ACC112 (cell line): ENCODE results near the gene NDUFB1.

ENCODE experiments used
- H2AFZ ChIP-seq: fragments of 200-600 bp; sonication (generic); one replicate; pipeline ENCODE4 v1.6.0; 2017; ENCODE audit warnings: antibody characterized with exemption, low read length; ENCODE audit not compliant: unreplicated experiment
- H3K27ac ChIP-seq: fragments of 200-600 bp; sonication (generic); 2 replicates; pipeline ENCODE4 v1.5.1; 2014; ENCODE audit warnings: low read depth, mild to moderate bottlenecking, antibody characterized with exemption, low read length, moderate library complexity
- H3K27me3 ChIP-seq: fragments of 200-600 bp; sonication (generic); 2 replicates; pipeline ENCODE4 v1.6.1; 2014; ENCODE audit warnings: mild to moderate bottlenecking, antibody characterized with exemption, low read length, moderate library complexity, mixed read lengths; ENCODE audit not compliant: insufficient read depth
- H3K36me3 ChIP-seq: fragments of 200-600 bp; sonication (generic); 2 replicates; pipeline ENCODE4 v1.6.1; 2016; ENCODE audit warnings: mild to moderate bottlenecking, antibody characterized with exemption, low read length, moderate library complexity, mixed read lengths; ENCODE audit not compliant: insufficient read depth
- H3K4me1 ChIP-seq: fragments of 200-600 bp; sonication (generic); one replicate; pipeline ENCODE4 v1.6.1; 2016; ENCODE audit warnings: low read length, mixed read lengths; ENCODE audit not compliant: insufficient read depth, unreplicated experiment, control insufficient read depth
- H3K4me3 ChIP-seq: fragments of 200-600 bp; sonication (generic); 2 replicates; pipeline ENCODE4 v1.5.1; 2014; ENCODE audit warnings: mild to moderate bottlenecking, low read depth, low read length
- H3K79me2 ChIP-seq: fragments of 200-600 bp; sonication (generic); one replicate; pipeline ENCODE4 v1.6.0; 2016; ENCODE audit warnings: low read length; ENCODE audit not compliant: control insufficient read depth, unreplicated experiment, insufficient read depth

NDUFB1 gene

DNA sequence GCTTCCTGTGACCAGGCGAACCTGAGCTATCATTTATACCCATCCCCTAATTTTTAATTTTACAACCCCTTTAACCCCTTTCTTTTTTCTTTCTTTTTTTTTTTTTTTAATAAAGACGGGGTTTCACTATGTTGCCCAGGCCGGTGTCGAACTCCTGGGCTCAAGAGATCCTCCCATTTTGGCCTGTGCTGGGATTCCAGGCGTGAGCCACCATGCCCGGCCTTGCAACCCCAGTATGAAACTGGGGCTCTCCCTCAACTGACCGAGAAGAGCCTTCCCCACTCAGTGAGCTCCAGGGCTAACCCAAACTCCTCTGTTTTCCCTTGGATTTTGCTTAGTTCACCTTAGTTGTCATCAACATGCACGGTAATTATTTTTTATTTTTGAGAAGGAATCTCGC, 1.3 kb upstream of the NDUFB1 start:
- peak overlapping the region; percentile 97 for H3K4me3 ChIP-seq
- H2AFZ ChIP-seq: peak overlapping the region; percentile 92
- peaks cover 59% of the 10 kb centered on the region for H3K79me2 ChIP-seq
- H3K4me1 ChIP-seq: peaks cover 30% of the 10 kb centered on the region
- peaks cover 21% of the 10 kb centered on the region for H3K36me3 ChIP-seq
- H3K27ac ChIP-seq: peak overlapping the region; percentile 89; the same call in 1 of the 2 replicates
- H3K27me3 ChIP-seq: no peaks in the 10 kb centered on the region

DNA sequence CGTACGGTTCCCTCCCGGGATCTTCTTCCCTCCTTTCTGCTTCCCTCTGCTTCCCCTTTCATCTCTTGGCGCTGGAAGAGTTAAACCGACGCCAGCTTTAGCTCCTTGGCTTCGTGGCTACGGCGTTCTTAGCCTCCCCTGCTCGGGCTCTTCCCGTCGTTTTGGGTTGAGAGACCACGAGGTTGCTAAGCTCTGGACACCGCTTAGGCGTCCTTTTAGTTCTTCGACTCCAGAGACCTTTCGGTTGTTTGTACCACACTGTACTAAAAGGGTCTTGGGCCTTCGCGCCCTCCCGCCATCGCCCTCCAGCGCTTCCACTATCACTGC, 808 bp upstream of the NDUFB1 start:
- peak overlapping the region; percentile 89 for H3K27ac ChIP-seq
- peak overlapping the region; percentile 97 for H3K4me3 ChIP-seq
- H3K27me3 ChIP-seq: no peaks in the 10 kb centered on the region
- H3K79me2 ChIP-seq: peaks cover 59% of the 10 kb centered on the region
- peaks cover 22% of the 10 kb centered on the region for H3K36me3 ChIP-seq
- peaks cover 30% of the 10 kb centered on the region for H3K4me1 ChIP-seq
- peak overlapping the region; percentile 92 for H2AFZ ChIP-seq

DNA sequence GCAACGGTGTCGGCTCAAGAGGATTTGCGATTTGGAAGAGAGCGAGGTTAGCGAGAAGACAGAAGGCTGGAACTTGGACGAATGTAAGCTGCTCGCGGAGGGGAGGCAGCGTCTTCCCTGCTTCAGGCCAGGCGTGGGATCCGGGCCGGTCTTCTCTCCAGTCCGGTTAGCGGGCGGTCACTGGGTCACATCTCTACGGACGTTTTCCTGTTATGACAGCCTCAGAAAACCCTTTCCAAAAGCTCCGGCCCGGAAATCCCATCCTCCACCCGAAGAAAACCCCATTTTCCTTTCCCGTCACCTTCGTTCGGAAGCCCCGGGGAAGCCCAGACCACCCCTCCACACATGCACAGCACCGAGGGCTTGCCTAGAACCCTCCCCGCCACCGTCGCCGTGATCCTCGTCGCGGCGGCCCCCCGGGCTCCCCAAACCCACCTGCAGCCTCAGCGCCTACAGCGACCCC, 268 bp downstream of the NDUFB1 start:
- peak overlapping the region; percentile 97 for H3K4me3 ChIP-seq
- H3K79me2 ChIP-seq: peaks cover 59% of the 10 kb centered on the region
- peaks cover 24% of the 10 kb centered on the region for H3K36me3 ChIP-seq
- H3K27me3 ChIP-seq: no peaks in the 10 kb centered on the region
- H3K4me1 ChIP-seq: peaks cover 30% of the 10 kb centered on the region
- H3K27ac ChIP-seq: peak overlapping the region; percentile 89
- peak overlapping the region; percentile 92 for H2AFZ ChIP-seq

DNA sequence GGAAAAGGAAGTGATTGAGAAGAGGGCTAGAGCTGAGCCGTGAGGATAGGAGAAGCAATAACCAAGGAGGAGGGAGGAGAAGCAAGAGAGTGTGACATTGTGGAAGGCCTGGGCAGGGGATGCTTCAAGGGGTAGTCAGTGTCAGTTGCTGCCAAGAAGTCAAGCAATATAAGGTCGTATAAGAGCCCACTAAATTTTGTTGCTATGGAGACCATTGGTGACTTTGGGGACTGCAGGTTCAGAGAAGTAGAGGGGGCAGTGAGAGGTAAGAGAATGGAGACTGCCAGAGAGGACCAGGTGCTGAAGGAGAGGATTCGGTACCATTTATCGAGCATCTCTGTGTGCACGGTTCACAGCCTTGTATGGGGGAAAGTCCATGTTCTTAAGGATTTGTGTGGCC, 12.0 kb downstream of the NDUFB1 start:
- Histone ChIP-seq H3K27me3 (no peaks in the 10 kb centered on the region), H2AFZ (no peak overlapping the region), H3K27ac (no peak overlapping the region), H3K79me2 (peaks cover 7% of the 10 kb centered on the region), H3K4me3 (no peak overlapping the region), H3K4me1 (peaks cover 14% of the 10 kb centered on the region), H3K36me3 (no peaks in the 10 kb centered on the region)

DNA sequence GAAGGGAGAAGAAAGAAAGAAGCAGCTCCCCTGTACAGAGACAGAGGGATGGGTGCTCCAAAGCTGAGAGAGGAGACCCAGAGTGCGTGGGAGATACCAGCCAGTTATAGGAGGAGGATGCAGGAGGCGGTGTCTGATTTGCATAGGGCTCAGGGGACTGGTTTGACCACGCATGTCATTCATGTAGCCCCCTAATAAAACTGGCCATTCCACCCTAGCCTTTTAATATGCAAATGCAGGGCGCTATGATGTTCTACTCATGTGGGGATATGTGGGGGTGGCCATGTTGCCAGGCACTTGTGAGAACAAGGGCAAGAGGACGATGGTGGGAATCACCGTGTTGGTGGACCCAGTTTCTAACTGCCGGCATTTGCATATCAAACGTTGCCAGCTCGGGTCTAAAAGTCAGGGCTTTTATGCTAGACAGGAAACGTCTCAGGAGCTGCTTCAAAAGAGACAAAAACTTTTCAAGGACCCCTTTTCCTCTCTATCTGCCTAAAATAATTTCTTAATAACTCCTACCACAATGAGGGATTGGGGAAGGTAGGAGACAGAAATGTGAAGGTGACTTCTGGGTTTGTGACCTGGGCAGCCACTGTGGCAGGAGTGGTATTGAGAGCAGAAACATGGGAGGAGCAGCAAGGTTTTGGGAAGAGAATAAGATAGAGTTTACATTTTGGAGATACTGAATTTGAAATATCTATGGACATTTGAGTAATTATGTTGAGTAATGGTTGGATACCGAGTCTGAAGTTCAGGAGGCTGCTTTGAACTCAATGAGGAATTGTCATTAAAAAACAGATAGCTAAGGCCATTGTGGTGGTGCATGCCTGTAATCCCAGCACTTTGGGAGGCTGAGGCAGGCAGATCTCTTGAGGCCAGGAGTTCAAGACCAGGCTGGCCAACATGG, 12.9 kb downstream of the NDUFB1 start:
- no peak overlapping the region for H2AFZ ChIP-seq

DNA sequence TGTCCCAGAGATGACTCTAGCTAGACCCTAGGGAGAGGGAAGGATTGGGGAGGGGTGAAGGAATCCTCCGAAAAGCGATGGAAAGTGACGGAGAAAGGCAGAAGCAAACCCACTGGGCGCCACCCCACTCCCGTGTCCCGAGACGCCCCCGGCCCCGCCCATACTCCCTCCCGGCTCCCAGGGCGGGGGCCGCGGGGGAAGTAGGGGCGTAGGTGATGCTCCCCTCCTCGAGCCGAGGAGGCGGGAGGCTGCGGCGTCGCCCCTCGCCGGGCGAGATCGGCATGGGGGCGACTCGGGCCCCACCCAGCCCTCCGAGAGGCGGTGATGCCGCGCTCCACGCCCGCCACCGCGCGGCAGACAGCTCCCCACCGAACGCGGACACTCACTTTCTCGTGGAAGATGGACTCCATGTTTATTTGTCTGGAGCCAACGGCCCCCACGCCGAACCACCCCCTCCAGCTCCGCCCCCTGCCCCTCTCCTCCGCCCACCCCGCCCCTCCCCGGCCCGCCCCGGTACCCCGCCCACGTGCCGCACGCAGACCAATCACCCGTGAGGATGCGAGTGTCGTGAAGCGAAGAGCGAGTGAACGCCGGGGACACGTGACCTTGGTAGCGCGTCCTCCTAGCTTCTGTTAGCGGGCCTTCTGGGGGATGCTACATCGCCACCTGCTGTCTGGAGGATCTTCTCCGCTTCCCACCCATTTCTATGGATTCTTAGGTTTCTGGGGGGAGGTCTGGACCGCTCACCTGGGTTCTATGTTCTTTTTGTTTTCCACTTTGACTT, 15.2 kb downstream of the NDUFB1 start, which contains the start of gene ATXN3:
Gene ATXN3, minus strand, starts transcription at position 440 of the 784 bp plus-strand sequence. Its CDS starts 30 bp downstream, at position 410.
- Histone ChIP-seq H3K27ac (peak within 1 kb of the TSS; percentile 89), H3K79me2 (peaks cover 29% of the 10 kb centered on the region), H3K4me3 (peak within 1 kb of the TSS; percentile 90), H3K4me1 (peaks cover 3% of the 10 kb centered on the region), H3K27me3 (no peaks in the 10 kb centered on the region), H3K36me3 (no peaks in the 10 kb centered on the region), H2AFZ (peak within 1 kb of the TSS; percentile 89)

More for the DNA sequence above, 12.9 kb downstream of the NDUFB1 start:
- H3K36me3 ChIP-seq: no peaks in the 10 kb centered on the region
- H3K4me1 ChIP-seq: peaks cover 9% of the 10 kb centered on the region
- no peaks in the 10 kb centered on the region for H3K27me3 ChIP-seq
- H3K4me3 ChIP-seq: no peak overlapping the region
- no peak overlapping the region for H3K27ac ChIP-seq
- peaks cover 15% of the 10 kb centered on the region for H3K79me2 ChIP-seq

DNA sequence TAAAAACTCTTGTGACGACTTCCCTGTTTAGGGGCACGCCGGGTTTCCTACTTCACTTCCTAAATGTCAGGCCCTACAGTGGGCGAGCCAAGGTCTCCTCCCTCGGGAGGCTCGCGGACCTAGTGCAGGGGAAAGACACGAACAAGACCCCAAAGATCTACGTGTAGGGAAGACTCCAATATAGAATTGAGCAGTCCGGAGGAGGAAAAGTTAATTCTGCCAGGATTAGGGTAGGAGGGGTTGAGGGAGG, 15.7 kb downstream of the NDUFB1 start:
- H3K27ac ChIP-seq: peak overlapping the region; percentile 89
- peaks cover 30% of the 10 kb centered on the region for H3K79me2 ChIP-seq

DNA sequence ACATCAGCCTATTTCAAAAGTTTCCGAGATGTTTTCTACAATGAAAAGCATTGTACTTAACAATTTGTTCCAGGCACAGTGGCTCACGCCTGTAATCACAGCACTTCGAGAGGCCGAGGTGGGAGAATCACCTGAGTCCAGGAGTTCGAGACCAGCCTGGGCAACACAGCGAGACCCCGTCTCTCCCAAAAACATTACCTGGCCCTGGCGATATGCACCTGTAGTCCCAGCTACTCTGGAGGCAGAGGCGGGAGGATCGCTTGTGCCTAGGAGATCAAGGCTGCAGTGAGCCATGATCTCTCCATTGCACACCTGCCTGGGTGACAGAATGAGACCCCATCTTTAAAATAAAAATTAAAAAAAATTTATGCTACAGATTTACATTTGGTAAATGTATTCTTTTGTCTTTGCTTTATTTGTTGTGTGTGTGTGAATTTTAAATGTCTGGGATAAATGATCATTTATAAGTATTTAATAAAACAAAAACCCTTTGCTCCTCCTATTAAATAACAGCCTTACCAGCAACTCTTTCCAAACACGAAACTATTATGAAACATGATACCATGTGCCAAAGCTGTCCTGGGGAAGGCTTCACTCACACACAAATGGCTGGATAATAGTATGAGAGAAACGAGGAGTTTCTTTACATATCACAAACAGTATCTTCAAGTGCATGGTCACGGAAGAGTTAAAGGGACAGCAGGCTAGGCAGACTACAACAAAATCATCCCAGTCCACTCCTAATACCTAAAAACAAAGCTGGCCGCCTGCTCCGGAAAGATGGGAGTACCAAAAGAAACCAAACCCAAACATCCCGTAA, 16.2 kb downstream of the NDUFB1 start:
- Histone ChIP-seq H3K27ac (peak overlapping the region; percentile 89), H3K27me3 (no peaks in the 10 kb centered on the region), H3K4me3 (peak overlapping the region; percentile 90), H2AFZ (no peak overlapping the region), H3K36me3 (no peaks in the 10 kb centered on the region), H3K4me1 (peaks cover 3% of the 10 kb centered on the region), H3K79me2 (peaks cover 34% of the 10 kb centered on the region)

More for the DNA sequence above, 15.7 kb downstream of the NDUFB1 start:
- Histone ChIP-seq H3K27me3 (no peaks in the 10 kb centered on the region), H3K4me3 (peak overlapping the region; percentile 90), H3K36me3 (no peaks in the 10 kb centered on the region), H3K4me1 (peaks cover 3% of the 10 kb centered on the region), H2AFZ (peak overlapping the region; percentile 84)

DNA sequence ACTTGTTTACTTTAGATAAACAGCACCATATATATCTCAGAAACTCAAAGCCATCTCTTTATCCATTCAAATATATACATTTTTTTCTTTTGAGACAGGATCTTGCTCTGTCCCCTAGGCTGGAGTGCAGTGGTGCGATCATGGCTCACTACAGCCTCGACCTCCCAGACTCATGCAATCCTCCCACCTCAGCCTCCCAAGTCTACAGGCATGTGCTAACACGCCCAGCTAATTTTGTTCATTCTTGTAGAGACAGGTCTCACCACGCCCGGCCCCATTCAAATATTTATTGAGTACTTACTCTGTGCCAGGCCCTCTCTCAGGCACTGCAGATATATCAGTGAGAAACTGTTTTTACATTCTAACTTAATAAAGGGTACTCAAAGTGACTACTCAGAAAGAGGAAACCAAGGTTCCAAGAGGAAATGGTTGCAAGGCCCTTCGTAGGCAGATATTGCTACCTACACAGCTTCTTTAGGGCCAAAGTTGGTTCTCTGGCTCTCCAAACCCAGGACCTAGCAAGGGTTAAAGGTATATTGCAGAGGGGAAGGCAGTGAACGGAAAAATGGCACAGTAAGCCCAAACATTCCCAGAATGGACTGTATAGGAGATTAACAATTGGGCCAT, 18.0 kb downstream of the NDUFB1 start:
- Histone ChIP-seq H3K4me3 (no peak overlapping the region), H3K79me2 (peaks cover 50% of the 10 kb centered on the region), H3K27me3 (no peaks in the 10 kb centered on the region), H2AFZ (no peak overlapping the region), H3K27ac (no peak overlapping the region), H3K4me1 (peaks cover 3% of the 10 kb centered on the region), H3K36me3 (no peaks in the 10 kb centered on the region)

DNA sequence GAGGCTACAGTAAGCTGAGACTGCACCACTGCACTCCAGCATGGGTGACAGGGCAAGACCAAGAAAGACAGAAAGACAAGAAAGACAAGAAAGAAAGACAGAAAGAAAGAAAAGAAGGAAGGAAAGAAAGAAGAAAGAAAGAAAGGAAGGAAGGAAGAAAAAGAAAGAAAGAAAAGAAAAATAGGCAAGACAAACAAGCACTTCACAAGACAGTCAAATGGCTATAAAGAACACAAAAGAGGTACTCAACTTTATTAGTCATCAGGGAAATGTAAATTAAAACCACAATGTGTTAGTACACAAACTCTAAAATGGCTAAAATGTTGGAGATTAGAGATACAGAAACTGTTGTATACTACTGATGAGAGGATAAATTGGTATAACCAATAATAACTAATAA, 21.7 kb downstream of the NDUFB1 start:
- Histone ChIP-seq H3K27ac (no peak overlapping the region), H3K79me2 (peaks cover 50% of the 10 kb centered on the region), H3K4me3 (no peak overlapping the region), H3K4me1 (no peaks in the 10 kb centered on the region), H2AFZ (no peak overlapping the region), H3K27me3 (no peaks in the 10 kb centered on the region), H3K36me3 (no peaks in the 10 kb centered on the region)
